ENCODE measurements around the gene DEPP1.

Gene DEPP1

DNA sequence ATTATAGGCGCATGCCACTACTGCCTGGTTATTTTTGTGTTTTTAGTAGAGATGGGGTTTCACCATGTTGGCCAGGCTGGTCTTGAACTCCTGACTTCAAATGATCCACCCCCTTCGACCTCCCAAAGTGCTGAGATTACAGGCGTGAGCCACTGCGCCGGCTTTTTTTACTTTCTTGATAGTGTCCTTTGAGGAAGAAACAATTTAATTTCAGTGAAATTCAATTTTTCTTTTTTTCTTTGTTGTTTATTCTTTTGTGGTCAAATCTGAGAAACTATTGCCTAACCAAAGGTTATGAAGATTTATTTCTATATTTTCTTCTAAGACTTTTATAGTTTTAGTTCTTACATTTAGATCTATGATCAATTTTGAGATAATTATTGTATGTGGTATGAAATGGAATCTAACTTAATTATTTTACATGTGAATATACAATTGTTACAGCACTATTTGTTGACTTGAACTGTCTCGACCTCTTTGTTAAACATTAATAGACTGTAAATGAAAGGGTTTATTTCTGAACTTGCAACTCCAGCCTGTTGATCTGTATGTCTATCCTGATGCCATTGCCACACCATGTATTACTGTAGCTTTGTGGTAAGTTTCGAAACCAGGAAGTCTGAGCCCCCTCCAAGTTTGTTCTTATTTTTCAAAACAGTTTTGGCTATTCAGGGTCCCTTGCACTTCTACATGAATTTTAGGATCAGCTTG is 38.8 kb downstream of the DEPP1 start:
- DNase-seq, result no peak
- in situ Hi-C loops (cut with MboI; ENCODE audit: low pct_unique_long_range_greater_than_20kb, low sequenced_read_pairs), result no loop called here

DNA sequence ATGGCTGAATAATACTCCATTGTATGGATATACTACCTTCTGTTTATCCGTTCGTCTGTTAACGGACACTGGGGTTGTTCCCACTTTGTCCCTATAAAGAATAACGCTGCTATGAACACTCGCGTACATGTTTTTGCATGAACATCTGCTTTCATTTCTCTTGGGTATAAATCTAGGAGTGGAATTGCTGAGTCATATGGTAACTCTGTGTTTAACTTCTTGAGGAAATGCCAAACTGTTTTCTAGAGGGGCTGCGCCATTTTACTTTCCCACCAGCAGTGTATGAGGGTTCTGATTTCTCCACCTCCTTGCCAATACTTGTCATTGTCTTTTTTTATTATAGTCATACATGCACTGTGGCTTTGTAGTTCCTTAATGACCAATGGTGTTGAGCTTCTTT is 39.7 kb downstream of the DEPP1 start:
- in situ Hi-C loops (cut with MboI; ENCODE audit: low pct_unique_long_range_greater_than_20kb, low sequenced_read_pairs), result no loop called here
- no peak for DNase-seq

DNA sequence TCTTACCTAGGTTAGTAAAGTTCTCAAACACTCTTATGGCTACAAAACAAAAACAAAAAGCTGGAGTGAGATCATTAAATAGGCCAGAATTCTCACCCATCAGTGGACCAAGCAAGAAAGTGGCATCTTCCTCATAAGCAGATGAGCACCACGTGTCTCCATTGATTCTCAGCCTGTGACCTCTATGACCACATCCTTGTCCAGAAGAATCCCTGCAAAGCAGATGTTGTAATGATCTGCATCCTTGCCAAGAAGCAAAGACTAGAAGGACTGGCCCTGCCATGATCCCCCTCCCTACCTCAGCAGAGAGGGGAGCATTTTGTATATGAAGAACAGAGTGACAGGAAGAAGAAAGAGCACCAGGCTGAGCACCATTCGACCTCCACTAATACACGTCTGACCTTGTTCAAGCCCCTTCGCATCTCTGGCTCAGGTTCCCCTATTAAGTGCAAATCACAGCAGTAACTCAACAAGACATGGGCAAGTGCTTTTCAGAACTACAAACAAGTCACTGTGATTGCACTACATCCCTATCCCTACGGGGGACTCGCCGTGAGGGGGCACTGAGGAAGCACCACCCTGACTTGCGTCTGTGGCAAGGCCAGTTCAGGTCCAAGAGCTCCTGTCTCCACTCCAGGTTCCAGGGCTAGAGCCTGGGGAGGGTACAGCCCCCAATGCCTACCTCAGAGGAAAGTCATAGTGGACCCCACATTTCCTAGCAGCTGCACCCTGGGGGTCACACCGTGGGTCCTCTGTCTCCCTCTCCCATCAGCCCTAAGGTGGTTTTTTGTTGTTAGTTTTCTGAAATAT is 41.2 kb downstream of the DEPP1 start:
- in situ Hi-C loops (cut with MboI; ENCODE audit: low pct_unique_long_range_greater_than_20kb, low sequenced_read_pairs), result no loop called here
- DNase-seq, result no peak

DNA sequence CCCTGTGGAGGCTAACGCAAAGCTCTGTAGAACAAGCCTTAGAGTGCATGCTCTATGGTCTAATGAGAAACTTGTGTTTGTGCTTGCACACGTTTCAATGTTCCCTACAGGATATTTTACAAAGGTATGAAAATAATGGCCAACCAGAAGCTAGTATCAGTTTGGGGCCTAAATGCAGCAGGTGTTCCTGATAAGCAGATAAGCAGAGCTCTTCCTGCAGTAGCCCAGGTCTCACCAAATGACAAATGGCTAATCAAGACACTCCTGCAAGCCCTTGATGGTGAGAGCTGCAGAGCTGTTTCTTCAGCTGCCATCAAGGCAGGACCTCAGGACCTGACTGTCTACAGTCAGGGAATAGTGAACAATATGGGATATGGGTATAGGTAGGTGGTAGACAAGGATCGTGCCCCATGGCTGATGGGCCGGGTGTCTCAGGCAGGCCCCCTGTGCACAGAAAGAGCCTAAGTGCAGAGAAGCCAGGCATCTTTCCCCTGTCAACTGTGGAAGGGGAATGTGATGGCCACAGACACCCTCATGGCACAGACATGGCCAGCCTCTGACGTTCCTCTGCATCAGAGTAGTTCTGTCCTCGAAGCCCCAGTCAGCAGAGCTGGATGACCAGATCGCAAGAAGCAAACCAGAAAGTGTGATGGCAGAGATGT is 42.2 kb downstream of the DEPP1 start:
- DNase-seq, result no peak
- in situ Hi-C loops (cut with MboI; ENCODE audit: low pct_unique_long_range_greater_than_20kb, low sequenced_read_pairs), result no loop called here

DNA sequence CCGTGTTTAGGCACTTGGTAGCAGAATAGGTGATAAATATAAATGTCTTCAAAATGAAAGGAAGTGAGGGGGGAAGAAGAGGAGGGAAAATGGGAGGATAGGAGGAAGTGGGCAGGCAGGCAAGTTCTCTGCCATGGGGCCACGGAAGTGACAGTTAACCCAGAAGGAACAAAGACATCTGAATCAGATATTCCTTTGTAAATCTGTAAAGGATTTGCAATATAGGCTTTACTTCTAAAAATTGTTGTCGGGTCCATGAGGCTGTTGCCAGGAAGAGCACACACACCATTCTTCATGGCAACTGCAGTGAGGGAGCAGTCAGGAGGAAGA is 42.7 kb downstream of the DEPP1 start:
- peak; percentile 56 for DNase-seq
- in situ Hi-C loops (cut with MboI; ENCODE audit: low pct_unique_long_range_greater_than_20kb, low sequenced_read_pairs), result no loop called here

DNA sequence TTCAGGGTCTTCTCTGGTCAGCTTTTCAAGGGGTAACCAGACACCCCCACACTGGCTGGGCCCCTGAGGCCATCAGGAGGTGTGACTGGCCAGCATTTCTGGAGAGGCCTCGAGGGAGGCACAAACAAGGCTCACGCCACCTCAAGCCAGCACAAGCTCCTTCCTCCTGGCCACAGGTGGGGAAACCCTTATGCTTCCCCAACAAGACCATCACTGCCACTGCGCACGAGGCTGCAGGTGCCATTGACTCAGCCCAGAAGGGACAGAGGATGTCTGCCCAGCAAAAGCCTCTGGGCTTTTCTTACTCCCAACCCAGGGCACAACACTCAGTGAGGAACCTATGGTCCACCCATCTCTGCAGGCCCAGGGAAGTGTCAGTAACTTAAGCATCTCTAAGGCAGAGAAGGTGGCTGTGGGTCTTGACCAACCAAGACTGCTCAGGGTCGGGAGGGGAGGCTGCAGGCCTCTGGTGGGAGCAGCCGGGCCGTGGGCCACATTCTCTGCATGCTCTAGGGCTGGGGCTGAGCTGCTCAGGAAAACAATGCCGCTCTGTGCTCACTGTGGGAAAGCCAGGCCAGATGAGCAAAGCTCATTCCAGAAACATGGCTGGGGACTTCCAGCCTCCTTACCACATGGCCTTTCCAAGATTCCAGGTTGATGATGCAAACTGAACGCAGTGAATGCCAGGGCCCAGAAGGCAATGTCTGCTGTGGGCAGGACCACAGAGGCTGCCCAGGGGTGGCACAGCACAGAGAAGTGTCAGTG is 43.2 kb downstream of the DEPP1 start:
- no peak for DNase-seq
- in situ Hi-C loops (cut with MboI; ENCODE audit: low pct_unique_long_range_greater_than_20kb, low sequenced_read_pairs), result no loop called here

DNA sequence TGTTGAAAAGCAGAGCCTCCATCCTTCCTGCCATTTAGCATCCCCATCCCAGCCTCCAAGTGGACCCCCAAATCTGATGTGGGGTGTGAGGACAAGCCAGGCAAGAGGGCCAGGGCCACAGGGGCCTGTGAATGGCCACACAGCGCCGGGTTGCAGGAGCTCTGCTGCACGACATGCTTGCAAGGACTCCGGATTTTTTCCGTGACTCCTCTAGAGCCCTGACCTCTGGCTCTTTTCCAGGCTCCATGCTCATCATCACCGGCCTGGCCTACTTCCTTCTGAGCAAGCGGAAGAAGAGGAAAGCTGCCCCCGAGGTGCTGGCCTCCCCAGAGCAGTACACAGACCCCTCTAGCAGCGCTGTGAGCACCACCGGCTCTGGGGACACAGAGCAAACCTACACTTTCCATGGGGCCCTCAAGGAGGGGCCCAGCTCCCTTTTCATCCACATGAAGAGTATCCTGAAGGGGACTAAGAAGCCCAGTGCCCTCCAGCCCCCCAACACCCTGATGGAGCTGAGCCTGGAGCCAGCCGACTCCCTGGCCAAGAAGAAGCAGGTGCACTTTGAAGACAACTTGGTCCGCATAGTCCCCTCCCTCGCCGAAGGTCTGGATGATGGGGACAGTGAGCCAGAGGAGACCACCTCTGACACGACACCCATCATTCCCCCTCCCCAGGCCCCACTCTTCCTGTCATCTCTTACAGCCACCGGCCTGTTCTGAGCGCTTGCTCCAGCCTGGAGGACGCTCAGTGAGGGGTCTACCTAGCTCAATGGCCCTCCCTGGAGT is 44.0 kb downstream of the DEPP1 start:
- in situ Hi-C loops (cut with MboI; ENCODE audit: low pct_unique_long_range_greater_than_20kb, low sequenced_read_pairs), result no loop called here

DNA sequence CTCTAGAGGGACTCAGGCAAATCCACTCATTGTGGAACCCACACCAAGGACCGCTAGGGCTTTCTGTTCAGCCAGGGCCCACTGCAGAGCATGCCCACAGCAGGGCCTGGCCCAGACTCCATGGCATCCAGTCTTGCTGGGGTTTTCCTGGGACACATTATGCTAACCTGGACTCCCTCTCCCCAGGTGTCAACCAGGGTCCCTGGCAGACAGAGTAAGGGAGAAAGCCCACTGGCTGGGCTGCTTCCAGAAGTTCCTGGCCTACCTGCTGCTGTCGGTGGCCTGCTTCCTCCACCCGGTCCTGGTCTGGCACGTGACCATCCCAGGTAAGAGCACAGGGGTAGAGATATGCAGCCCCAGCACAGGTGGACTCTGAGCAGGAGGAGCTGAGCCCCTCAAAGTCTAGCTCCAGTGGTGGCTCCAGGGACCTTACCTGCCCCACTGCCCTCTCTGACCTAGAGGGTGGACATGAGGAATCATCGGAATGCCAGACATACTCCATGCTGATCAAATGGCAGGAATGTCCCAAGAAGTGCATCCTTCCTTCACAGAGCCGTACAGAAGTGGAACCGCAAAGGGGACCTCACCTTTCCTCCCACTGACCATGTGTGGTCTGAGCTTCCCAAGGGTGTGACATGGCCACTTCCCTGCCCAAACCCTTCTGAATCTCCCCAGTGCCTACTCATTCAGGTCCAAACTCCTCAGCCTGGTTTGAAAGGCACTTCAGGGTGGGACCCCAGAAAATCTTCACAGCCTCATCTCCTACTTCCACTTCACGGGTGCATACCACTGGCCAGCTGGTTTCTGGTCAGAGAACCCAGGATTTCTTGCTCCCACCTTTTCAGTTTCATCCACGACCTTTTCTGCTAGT is 44.9 kb downstream of the DEPP1 start:
- no peak for DNase-seq
- in situ Hi-C loops (cut with MboI; ENCODE audit: low pct_unique_long_range_greater_than_20kb, low sequenced_read_pairs), result no loop called here

More for the DNA sequence above, 44.0 kb downstream of the DEPP1 start:
- DNase-seq, result no peak

DNA sequence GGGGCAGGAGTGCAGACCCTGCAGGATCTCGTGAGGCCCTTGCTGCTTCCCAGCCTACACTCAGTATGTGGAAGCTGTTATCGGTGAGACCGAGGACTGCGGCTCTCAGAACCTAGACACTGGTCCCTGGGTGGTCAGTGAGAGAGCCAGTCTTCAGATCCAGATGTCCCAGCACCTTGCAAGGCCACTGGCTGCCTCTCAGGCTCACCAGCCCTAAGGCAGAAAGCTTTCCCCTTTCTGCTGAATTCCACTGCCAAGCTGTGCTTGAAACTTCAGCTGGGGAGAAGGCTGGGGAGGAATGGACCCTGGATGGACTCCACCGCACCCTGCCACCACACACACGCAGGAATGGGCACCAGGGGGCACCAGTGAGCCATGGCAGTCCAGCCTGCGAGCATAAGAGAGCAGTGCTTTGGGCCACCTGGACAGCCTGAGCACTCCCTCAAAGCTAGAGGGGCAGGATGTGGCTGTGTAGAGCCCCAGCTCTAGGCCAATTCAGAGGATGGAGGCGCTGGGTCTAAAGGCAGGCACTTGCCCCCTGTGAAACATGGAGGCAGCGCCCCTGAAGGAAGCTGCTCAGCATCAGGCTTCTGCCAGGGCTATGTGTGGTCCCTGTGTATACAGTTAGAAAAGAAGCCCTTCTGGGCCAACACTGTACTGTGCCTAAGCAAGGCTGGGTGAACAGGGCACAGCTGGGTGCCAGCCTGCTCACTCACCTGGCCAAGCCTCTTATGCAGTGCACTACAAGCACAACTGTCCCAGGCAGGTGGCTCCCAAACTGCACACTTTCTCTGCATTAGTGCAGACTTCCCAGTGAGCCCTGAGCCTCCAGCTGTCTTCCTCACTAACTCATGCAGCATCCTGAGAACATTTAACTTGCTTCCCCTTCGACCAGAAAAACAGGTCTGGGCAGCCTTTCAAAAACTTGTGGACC is 45.8 kb downstream of the DEPP1 start:
- in situ Hi-C loops (cut with MboI; ENCODE audit: low pct_unique_long_range_greater_than_20kb, low sequenced_read_pairs), result no loop called here
- peak; percentile 78 for DNase-seq

DNA sequence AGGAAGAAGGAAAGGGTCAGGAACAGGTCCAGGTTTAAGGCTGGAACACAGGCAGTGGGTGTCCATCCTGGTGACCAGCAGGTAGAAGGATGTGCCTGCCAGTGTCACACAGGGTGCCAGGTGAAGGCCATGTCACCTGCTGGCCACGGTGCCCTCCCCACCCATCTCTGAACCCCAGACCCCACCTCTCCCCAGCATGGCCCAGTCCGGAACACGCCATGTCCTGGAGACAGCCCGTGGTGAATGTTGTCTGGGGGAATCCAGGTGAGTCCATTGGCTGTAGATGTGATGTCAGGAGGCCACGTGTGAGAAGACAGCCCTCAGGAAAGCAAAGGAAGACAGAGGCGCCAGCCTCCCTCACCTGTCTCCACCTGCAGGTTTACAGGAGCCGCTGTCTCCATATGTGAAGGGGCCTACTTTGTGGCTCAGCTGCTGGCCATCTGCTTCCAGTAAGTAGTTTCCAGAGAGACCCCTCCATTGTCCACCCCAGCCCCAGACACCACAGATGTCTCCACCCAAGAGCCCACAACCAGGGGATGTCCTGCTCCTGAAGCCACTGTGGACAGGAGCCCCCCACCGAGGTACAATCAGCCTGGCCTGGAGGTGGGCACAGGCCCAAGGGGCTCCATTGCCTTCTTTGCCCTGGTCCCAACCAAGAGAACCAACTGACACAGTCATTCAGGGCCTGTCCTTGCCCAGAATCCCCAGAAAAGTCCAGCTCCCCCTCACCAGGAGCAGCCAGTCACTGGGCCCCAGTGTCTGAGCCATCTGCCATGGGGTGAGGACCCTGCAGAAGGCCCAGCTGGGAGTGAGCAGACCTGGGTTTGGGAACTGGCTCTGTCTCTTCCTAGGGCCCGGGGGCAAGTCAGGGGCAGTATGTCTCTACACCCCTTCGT is 46.7 kb downstream of the DEPP1 start:
- in situ Hi-C loops (cut with MboI; ENCODE audit: low pct_unique_long_range_greater_than_20kb, low sequenced_read_pairs), result no loop called here
- no peak for DNase-seq

DNA sequence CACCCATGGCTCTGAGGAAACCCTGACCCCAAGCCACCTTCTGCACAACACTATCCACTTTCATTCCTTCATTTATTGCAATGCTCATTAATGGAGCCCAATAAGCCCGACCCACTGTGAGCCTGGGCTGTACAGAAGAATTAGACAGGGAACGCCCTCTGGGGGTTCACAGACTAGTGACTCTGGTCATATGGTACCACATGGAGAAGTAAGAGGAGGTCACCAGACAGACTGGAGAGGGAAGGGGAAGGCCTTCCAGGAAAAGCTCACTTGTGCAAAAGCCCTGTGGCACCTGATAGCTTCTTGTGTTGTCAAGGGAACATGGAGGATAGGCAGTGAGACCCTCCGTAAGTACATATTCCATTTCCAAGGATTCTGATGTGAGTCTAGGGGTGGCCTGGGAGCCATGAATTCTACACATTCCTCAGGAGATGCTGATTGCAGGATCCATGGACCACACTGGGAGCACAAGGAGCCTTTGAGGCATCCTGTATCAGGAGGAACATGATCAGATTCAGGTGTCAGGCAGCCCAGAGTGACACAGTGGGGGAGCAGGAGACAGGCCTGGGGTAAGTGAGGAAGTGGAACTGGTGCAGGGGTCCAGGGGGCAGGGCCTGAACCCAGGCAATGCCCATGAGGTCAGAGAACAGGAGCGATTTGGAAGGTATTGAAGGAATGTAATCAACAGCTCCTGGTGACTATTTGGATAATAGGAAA is 47.5 kb downstream of the DEPP1 start:
- in situ Hi-C loops (cut with MboI; ENCODE audit: low pct_unique_long_range_greater_than_20kb, low sequenced_read_pairs), result no loop called here
- DNase-seq, result no peak

DNA sequence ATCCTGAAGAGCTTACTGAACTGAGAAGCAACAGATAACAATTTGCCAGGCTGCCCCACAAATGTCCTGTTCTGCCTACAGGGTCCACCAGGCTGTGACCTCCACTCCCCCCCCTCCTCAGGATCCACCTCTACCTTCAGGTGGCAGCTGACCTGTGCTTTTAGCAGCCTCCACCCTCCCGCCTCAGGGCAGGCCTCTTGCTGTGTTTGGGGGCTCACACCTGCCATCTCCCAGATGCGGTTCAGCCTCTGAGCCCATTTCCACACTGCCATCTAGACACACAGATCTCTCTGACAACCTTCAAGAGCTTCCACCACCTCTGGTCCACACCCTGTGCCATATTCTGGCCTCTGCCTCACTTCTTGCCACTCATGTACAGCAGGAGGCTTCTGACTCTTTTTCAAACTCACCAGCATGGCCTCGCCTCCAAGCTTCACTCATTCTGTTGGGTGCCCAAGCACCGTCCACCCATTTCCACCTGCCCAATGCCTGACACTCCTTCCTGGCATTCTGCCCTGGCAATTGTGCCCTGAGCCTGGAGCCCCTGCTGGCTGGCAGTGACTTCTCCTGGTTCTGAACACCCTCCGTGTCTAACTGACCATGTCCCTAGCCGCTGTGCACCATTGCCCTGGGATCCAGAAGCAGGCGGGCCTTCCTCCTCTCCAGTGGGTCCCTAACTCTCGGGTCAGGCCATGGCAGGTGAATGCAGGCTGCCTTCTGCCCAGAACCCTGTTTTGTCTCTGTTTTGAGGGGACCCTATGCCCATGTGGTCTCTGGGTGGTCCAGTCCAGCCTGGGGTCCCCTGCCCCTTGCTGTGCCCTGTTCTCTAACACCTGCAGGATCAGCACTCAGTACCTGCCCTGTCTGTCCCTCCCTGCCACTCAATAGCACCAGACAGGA is 49.0 kb downstream of the DEPP1 start:
- in situ Hi-C loops (cut with MboI; ENCODE audit: low pct_unique_long_range_greater_than_20kb, low sequenced_read_pairs), result no loop called here
- no peak for DNase-seq

DNA sequence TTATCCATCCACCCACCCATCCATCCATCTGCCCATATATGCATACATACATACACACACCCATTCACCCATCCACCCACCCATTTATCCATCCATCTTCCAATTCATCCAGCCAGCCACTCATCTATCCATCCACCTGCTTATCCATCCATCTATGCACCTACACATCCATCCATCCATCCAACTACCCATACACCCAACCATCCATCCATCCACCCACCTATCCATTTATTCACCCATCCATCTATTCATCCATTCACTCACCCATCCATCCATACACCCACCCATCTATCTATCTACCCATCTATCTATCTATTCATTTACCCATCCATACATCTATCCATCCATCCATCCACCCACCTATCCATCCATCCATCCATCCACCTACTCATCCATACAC is 50.1 kb downstream of the DEPP1 start:
- in situ Hi-C loops (cut with MboI; ENCODE audit: low pct_unique_long_range_greater_than_20kb, low sequenced_read_pairs), result no loop called here
- DNase-seq, result no peak

DNA sequence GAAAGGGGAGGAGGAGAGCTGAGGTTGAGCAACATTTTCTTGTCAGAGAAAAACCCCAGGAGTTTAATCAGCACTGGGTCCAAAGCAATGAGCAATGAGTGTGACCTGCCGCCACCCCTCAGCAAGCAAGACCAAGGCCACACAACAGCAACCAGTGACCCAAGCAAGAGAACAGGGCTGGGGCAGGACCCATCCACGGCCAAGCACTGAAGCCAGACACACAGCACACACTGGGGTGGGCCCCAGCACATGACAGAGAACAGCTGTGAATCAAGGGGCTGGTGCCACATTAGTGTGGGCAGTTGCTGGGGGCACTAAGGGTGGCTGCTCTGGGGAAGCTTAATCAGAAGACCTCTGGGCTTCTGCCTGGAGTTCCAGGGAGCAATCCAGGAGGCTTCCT is 51.3 kb downstream of the DEPP1 start:
- in situ Hi-C loops (cut with MboI; ENCODE audit: low pct_unique_long_range_greater_than_20kb, low sequenced_read_pairs), result no loop called here
- DNase-seq, result no peak
